H9 (cell line): ENCODE data around the gene SRXN1. TPM values are rescaled to one million over a fixed set of nuclear protein-coding genes. Genes with fewer than 3 reads are reported as not detected.

Experiments used
- DNase-seq: peaks from one replicate; pipeline ENCODE4 v3.0.0-alpha.2; 2017
- H2AFZ ChIP-seq: one replicate; pipeline ENCODE4 v1.6.1; 2013; ENCODE audit warnings: mild to moderate bottlenecking, low read length, control low read depth, moderate library complexity
- H2AK5ac ChIP-seq: 2 replicates; pipeline ENCODE4 v1.6.1; 2013; ENCODE audit warnings: low read length, control low read depth, mixed read lengths; ENCODE audit not compliant: insufficient read length
- H2BK120ac ChIP-seq: one replicate; pipeline ENCODE4 v1.6.1; 2013; ENCODE audit warnings: low read depth, mild to moderate bottlenecking, low read length, control low read depth, inconsistent platforms; ENCODE audit not compliant: poor library complexity, severe bottlenecking
- H2BK12ac ChIP-seq: 2 replicates; pipeline ENCODE4 v1.6.1; 2013; ENCODE audit warnings: low read length, control low read depth, mixed read lengths, low read depth; ENCODE audit not compliant: insufficient read length
- H2BK15ac ChIP-seq: 2 replicates; pipeline ENCODE4 v1.6.1; 2013; ENCODE audit warnings: low read depth, low read length, control low read depth
- H2BK20ac ChIP-seq: one replicate; pipeline ENCODE4 v1.6.1; 2013; ENCODE audit warnings: low read depth, mild to moderate bottlenecking, low read length, control low read depth, inconsistent platforms; ENCODE audit not compliant: poor library complexity, severe bottlenecking
- H2BK5ac ChIP-seq: 2 replicates; pipeline ENCODE4 v1.6.1; 2013; ENCODE audit warnings: low read length, control low read depth, mixed read lengths; ENCODE audit not compliant: insufficient read length
- H3K14ac ChIP-seq: 2 replicates; pipeline ENCODE4 v1.6.1; 2013; ENCODE audit warnings: low read length, control low read depth; ENCODE audit not compliant: insufficient read depth
- H3K18ac ChIP-seq: 2 replicates; pipeline ENCODE4 v1.6.1; 2013; ENCODE audit warnings: low read depth, mild to moderate bottlenecking, mixed read lengths, low read length, control low read depth; ENCODE audit not compliant: insufficient read length
- H3K23ac ChIP-seq: 2 replicates; pipeline ENCODE4 v1.6.1; 2013; ENCODE audit warnings: low read length, control low read depth, mixed read lengths, low read depth; ENCODE audit not compliant: insufficient read length
- H3K23me2 ChIP-seq: 2 replicates; pipeline ENCODE4 v1.6.1; 2013; ENCODE audit warnings: low read depth, mild to moderate bottlenecking, mixed read lengths, low read length, control low read depth; ENCODE audit not compliant: insufficient read length, poor library complexity, severe bottlenecking
- H3K27ac ChIP-seq: 2 replicates; pipeline ENCODE4 v1.5.1; 2013; ENCODE audit warnings: low read length, control low read depth, mixed read lengths, low read depth; ENCODE audit not compliant: insufficient read length
- H3K27me3 ChIP-seq: 2 replicates; pipeline ENCODE4 v1.6.1; 2013; ENCODE audit warnings: low read length, control low read depth, inconsistent platforms; ENCODE audit not compliant: insufficient read depth
- H3K4ac ChIP-seq: 2 replicates; pipeline ENCODE4 v1.6.1; 2013; ENCODE audit warnings: low read depth, mild to moderate bottlenecking, control low read depth, inconsistent platforms, low read length, moderate library complexity
- H3K4me1 ChIP-seq: 2 replicates; pipeline ENCODE4 v1.6.1; 2013; ENCODE audit warnings: low read length, control low read depth, inconsistent platforms; ENCODE audit not compliant: insufficient read depth
- H3K4me2 ChIP-seq: 2 replicates; pipeline ENCODE4 v1.6.1; 2013; ENCODE audit warnings: low read length, control low read depth, mixed read lengths; ENCODE audit not compliant: insufficient read length, insufficient read depth
- H3K56ac ChIP-seq: 2 replicates; pipeline ENCODE4 v1.6.1; 2013; ENCODE audit warnings: low read depth, mild to moderate bottlenecking, mixed read lengths, low read length, control low read depth; ENCODE audit not compliant: insufficient read length
- H3K79me1 ChIP-seq: 2 replicates; pipeline ENCODE4 v1.6.1; 2013; ENCODE audit warnings: low read depth, mild to moderate bottlenecking, moderate library complexity, low read length, control low read depth, inconsistent platforms; ENCODE audit not compliant: insufficient read depth, poor library complexity, severe bottlenecking
- H3K79me2 ChIP-seq: 2 replicates; pipeline ENCODE4 v1.6.1; 2013; ENCODE audit warnings: low read length, control low read depth, inconsistent platforms; ENCODE audit not compliant: insufficient read depth
- H3K9ac ChIP-seq: 2 replicates; pipeline ENCODE4 v1.6.1; 2013; ENCODE audit warnings: low read length, control low read depth, mixed read lengths; ENCODE audit not compliant: insufficient read length; ENCODE audit errors: extremely low read depth
- H3K9me3 ChIP-seq: one replicate; pipeline ENCODE4 v1.6.1; 2013; ENCODE audit warnings: low read depth, low read length, inconsistent platforms; ENCODE audit not compliant: control insufficient read depth
- H3T11ph ChIP-seq: one replicate; pipeline ENCODE4 v1.6.1; 2013; ENCODE audit warnings: mild to moderate bottlenecking, low read length, control low read depth, inconsistent platforms
- H4K20me1 ChIP-seq: one replicate; pipeline ENCODE4 v1.6.1; 2013; ENCODE audit not compliant: control insufficient read depth, insufficient read length, insufficient read depth
- H4K5ac ChIP-seq: 2 replicates; pipeline ENCODE4 v1.6.1; 2013; ENCODE audit warnings: low read depth, mild to moderate bottlenecking, mixed read lengths, low read length, control low read depth; ENCODE audit not compliant: insufficient read length
- H4K8ac ChIP-seq: replicated peaks from 2 replicates; pipeline ENCODE4 v1.6.1; 2013; ENCODE audit warnings: low read length, control low read depth, mixed read lengths, low read depth; ENCODE audit not compliant: insufficient read length
- H4K91ac ChIP-seq: 2 replicates; pipeline ENCODE4 v1.6.1; 2013; ENCODE audit warnings: low read depth, mild to moderate bottlenecking, moderate library complexity, mixed read lengths, low read length, control low read depth; ENCODE audit not compliant: insufficient read length
- H3K27ac Mint-ChIP-seq, 3 experiments: 2 replicates in 2 of 3; 3 replicates in 1 of 3; pipeline ENCODE4 v1.8.0; 2020 to 2021; ENCODE audit warnings: mixed read lengths in 3 of 3, mild to moderate bottlenecking in 1 of 3, moderate library complexity in 1 of 3
- H3K27me3 Mint-ChIP-seq: 2 replicates; pipeline ENCODE4 v1.8.0; 2021; ENCODE audit warnings: low read depth, mild to moderate bottlenecking, moderate library complexity, mixed read lengths
- H3K36me3 Mint-ChIP-seq, 3 experiments: 2 replicates in 2 of 3; 3 replicates in 1 of 3; pipeline ENCODE4 v1.8.0; 2020 to 2021; ENCODE audit warnings: low read depth in 3 of 3, mixed read lengths in 3 of 3; ENCODE audit not compliant: insufficient read depth in 1 of 3
- H3K4me1 Mint-ChIP-seq, 2 experiments: 2 replicates each; pipeline ENCODE4 v1.8.0; 2020; ENCODE audit warnings: mixed read lengths in 2 of 2
- H3K4me3 Mint-ChIP-seq, 2 experiments: 2 replicates in 1 of 2; 3 replicates in 1 of 2; pipeline ENCODE4 v1.8.0; 2020 to 2021; ENCODE audit warnings: mild to moderate bottlenecking in 2 of 2, mixed read lengths in 2 of 2, moderate library complexity in 1 of 2
- H3K9me3 Mint-ChIP-seq, 2 experiments: 2 replicates in 1 of 2; 3 replicates in 1 of 2; pipeline ENCODE4 v1.8.0; 2020; ENCODE audit warnings: mild to moderate bottlenecking in 2 of 2, mixed read lengths in 2 of 2, moderate library complexity in 1 of 2
- WGBS: extraction: QIAGEN DNeasy Blood & Tissue Kit; methylation state at CpG from one replicate; pipeline ENCODE4 v1.1.7; 2013; ENCODE audit warnings: missing lambda C conversion rate, low lambda C conversion rate, mixed read lengths; ENCODE audit not compliant: insufficient read length; ENCODE audit errors: extremely low coverage; 5-methylcytosine and 5-hydroxymethylcytosine counted together
- total RNA-seq: library from RNA; stranded (reverse); gene quantifications from 2 replicates; pipeline ENCODE4 v1.2.1, GENCODE V29; 2021
- TF ChIP-seq, protein P1 (sequence below): fragments of 200-600 bp; sonication (generic); conservative IDR thresholded peaks from 3 replicates; pipeline ENCODE4 v1.8.0; 2021; ENCODE audit warnings: antibody characterized with exemption, mild to moderate bottlenecking

SRXN1 gene
- total RNA-seq, 1 experiment from 2014 or later, result 25.7 TPM

DNA sequence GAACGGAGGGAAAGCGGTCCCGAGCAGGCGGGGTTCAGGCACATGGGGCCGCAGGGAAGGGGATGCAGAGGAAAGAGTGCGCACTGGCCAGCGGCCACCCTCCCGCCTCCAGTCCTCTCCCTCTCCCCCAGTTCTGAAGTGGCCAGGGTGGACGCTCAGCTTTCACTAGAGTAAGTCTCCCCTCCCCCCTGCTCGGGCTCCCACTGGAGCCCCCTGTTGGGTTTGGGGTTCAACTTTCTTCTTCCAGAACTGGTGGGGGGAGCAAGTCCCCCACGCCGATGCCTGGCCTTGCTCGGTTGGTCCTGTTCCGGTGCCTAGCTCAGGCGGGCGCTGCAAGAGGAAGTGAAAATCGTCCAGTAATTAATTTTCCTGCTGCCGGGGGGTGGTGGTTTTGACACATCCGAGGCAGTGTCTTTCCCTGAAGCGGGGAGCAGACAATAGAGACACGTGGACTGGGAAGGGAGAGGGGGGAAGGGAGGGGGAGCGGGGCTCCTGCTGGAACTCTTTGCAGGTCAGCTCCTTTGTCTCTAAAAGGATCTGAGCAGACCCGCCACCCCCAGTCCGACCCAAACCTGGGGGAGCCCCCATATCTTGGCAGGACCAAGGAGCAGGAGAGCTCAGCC, 23.4 kb upstream of the SRXN1 start:
- no peaks in the 10 kb centered on the region for H3K79me1 ChIP-seq
- H3K9me3 Mint-ChIP-seq, result peaks cover 0 to 4% of the 10 kb centered on the region in 2 experiments; a peak in 1 of 5 replicates
- H4K5ac ChIP-seq, result no peak overlapping the region
- peaks cover 6% of the 10 kb centered on the region for H3K27me3 ChIP-seq
- H3K4me3 Mint-ChIP-seq, result peak overlapping the region; percentile 64 to 84
- peak overlapping the region; percentile 28; the same call in 1 of the 2 replicates for H3K14ac ChIP-seq
- peaks cover 17 to 38% of the 10 kb centered on the region in 2 experiments for H3K4me1 Mint-ChIP-seq
- no peak overlapping the region for H4K8ac ChIP-seq
- TF ChIP-seq, protein P1, sequence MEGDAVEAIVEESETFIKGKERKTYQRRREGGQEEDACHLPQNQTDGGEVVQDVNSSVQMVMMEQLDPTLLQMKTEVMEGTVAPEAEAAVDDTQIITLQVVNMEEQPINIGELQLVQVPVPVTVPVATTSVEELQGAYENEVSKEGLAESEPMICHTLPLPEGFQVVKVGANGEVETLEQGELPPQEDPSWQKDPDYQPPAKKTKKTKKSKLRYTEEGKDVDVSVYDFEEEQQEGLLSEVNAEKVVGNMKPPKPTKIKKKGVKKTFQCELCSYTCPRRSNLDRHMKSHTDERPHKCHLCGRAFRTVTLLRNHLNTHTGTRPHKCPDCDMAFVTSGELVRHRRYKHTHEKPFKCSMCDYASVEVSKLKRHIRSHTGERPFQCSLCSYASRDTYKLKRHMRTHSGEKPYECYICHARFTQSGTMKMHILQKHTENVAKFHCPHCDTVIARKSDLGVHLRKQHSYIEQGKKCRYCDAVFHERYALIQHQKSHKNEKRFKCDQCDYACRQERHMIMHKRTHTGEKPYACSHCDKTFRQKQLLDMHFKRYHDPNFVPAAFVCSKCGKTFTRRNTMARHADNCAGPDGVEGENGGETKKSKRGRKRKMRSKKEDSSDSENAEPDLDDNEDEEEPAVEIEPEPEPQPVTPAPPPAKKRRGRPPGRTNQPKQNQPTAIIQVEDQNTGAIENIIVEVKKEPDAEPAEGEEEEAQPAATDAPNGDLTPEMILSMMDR, result no peak
- H3K9me3 ChIP-seq, result no peaks in the 10 kb centered on the region
- no peak overlapping the region for H3K27ac ChIP-seq
- no peak overlapping the region for H2BK120ac ChIP-seq
- H3K4ac ChIP-seq, result no peak overlapping the region
- peaks cover 71% of the 10 kb centered on the region for H3K27me3 Mint-ChIP-seq
- H3T11ph ChIP-seq, result no peak overlapping the region
- H4K20me1 ChIP-seq, result no peaks in the 10 kb centered on the region
- no peak overlapping the region for H4K91ac ChIP-seq
- peaks cover 17% of the 10 kb centered on the region for H3K23me2 ChIP-seq
- no peak overlapping the region for H3K56ac ChIP-seq
- no peak overlapping the region for H2BK20ac ChIP-seq
- no peak for DNase-seq
- H3K9ac ChIP-seq, result no peak overlapping the region
- no peaks in the 10 kb centered on the region for H3K36me3 Mint-ChIP-seq
- no peak overlapping the region for H2AFZ ChIP-seq
- H3K4me1 ChIP-seq, result no peaks in the 10 kb centered on the region
- H2BK15ac ChIP-seq, result no peak overlapping the region
- no peak overlapping the region for H3K23ac ChIP-seq
- H3K4me2 ChIP-seq, result peak overlapping the region; percentile 98
- no peak overlapping the region for H2AK5ac ChIP-seq
- H2BK12ac ChIP-seq, result no peak overlapping the region
- H2BK5ac ChIP-seq, result no peak overlapping the region
- no peak overlapping the region for H3K18ac ChIP-seq
- no peaks in the 10 kb centered on the region for H3K79me2 ChIP-seq
- no peak overlapping the region for H3K27ac Mint-ChIP-seq
- WGBS, result no CpG with 5 or more reads among the region's 24 CpGs
